ENCODE results near the gene CORO2A.

Gene CORO2A

DNA sequence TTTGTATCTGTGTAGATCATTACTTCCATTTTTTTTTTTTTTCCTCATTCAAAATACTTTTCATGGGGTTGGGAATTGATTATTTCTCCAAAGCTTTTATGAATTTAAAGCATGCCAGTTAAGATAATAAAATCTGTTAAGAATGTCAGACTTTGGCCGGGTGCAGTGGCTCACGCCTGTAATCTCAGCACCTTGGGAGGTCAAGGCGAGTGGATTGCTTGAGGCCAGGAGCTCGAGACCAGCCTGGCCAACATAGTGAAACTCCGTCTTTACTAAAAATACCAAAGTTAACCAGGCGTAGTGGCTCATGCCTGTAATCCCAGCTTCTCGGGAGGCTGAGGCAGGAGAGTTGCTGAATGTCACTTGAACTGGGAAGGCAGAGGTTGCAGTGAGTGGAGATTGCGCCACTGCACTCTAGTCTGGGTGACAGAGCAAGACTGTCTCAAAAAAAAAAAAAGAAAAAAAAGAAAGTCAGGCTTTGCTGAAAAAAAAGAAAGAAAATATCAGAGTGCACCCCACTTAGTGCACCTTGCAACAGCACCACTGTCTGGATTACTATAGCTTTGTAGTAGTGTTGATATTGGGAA, 44.6 kb upstream of the CORO2A start:
- H4K20me1 ChIP-seq (ENCODE audit: insufficient read depth, low read length) = no peaks in the 10 kb centered on the region
- no peak for DNase-seq
- no peak for ATAC-seq (ENCODE audit: insufficient read depth, low read depth)
- no peaks in the 10 kb centered on the region for H3K36me3 ChIP-seq (ENCODE audit: insufficient read depth, low read length)
- no peak overlapping the region for H3K9ac ChIP-seq (ENCODE audit: low read depth, low read length)
- no peaks in the 10 kb centered on the region for H3K4me1 ChIP-seq (ENCODE audit: insufficient read depth, low read length)
- no peaks in the 10 kb centered on the region for H3K79me2 ChIP-seq (ENCODE audit: insufficient read depth, low read length)
- H3K4me3 ChIP-seq (ENCODE audit: low read depth in 1 of 2, low read length in 2 of 2) = no peak overlapping the region
- no peaks in the 10 kb centered on the region for H3K9me3 ChIP-seq (ENCODE audit: insufficient read depth, low read length, severe bottlenecking)
- H3K4me2 ChIP-seq (ENCODE audit: insufficient read depth, low read length) = no peak overlapping the region
- H2AFZ ChIP-seq (ENCODE audit: low read depth, low read length) = no peak overlapping the region
- no peaks in the 10 kb centered on the region for H3K27me3 ChIP-seq (ENCODE audit: insufficient read depth, low read length, poor library complexity)
- H3K27ac ChIP-seq (ENCODE audit: low read length) = no peak overlapping the region
- TF ChIP-seq EZH2 (IDR thresholded peaks at IDR 0.05; ENCODE audit: borderline replicate concordance, low read depth, low read length, severe bottlenecking) = no peak
- TF ChIP-seq, protein P1, sequence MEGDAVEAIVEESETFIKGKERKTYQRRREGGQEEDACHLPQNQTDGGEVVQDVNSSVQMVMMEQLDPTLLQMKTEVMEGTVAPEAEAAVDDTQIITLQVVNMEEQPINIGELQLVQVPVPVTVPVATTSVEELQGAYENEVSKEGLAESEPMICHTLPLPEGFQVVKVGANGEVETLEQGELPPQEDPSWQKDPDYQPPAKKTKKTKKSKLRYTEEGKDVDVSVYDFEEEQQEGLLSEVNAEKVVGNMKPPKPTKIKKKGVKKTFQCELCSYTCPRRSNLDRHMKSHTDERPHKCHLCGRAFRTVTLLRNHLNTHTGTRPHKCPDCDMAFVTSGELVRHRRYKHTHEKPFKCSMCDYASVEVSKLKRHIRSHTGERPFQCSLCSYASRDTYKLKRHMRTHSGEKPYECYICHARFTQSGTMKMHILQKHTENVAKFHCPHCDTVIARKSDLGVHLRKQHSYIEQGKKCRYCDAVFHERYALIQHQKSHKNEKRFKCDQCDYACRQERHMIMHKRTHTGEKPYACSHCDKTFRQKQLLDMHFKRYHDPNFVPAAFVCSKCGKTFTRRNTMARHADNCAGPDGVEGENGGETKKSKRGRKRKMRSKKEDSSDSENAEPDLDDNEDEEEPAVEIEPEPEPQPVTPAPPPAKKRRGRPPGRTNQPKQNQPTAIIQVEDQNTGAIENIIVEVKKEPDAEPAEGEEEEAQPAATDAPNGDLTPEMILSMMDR (IDR thresholded peaks at IDR 0.05; ENCODE audit: borderline replicate concordance, extremely low read depth, low read length, poor library complexity, severe bottlenecking) = no peak

- Histone ChIP-seq H3K79me2 (ENCODE audit: insufficient read depth, low read length) (no peaks in the 10 kb centered on the region), H4K20me1 (ENCODE audit: insufficient read depth, low read length) (no peaks in the 10 kb centered on the region), H3K9ac (ENCODE audit: low read depth, low read length) (no peak overlapping the region), H3K36me3 (ENCODE audit: insufficient read depth, low read length) (no peaks in the 10 kb centered on the region), H3K4me3 (ENCODE audit: low read depth in 1 of 2, low read length in 2 of 2) (no peak overlapping the region), H3K27me3 (ENCODE audit: insufficient read depth, low read length, poor library complexity) (no peaks in the 10 kb centered on the region), H3K27ac (ENCODE audit: low read length) (no peak overlapping the region), H2AFZ (ENCODE audit: low read depth, low read length) (no peak overlapping the region), H3K9me3 (ENCODE audit: insufficient read depth, low read length, severe bottlenecking) (no peaks in the 10 kb centered on the region), H3K4me1 (ENCODE audit: insufficient read depth, low read length) (no peaks in the 10 kb centered on the region), H3K4me2 (ENCODE audit: insufficient read depth, low read length) (no peak overlapping the region)
- ATAC-seq (ENCODE audit: insufficient read depth, low read depth) (no peak), DNase-seq (no peak)
- no peak for TF ChIP-seq EZH2 (IDR thresholded peaks at IDR 0.05; ENCODE audit: borderline replicate concordance, low read depth, low read length, severe bottlenecking)
Observed at GRCh38 chr9:98235126-98235525, 42.7 kb upstream of the CORO2A start.

- DNase-seq (no peak), ATAC-seq (ENCODE audit: insufficient read depth, low read depth) (no peak)
- no peak overlapping the region for H3K9ac ChIP-seq (ENCODE audit: low read depth, low read length)
- no peak overlapping the region for H2AFZ ChIP-seq (ENCODE audit: low read depth, low read length)
- no peaks in the 10 kb centered on the region for H3K9me3 ChIP-seq (ENCODE audit: insufficient read depth, low read length, severe bottlenecking)
- H3K4me2 ChIP-seq (ENCODE audit: insufficient read depth, low read length) = no peak overlapping the region
- no peaks in the 10 kb centered on the region for H4K20me1 ChIP-seq (ENCODE audit: insufficient read depth, low read length)
- H3K79me2 ChIP-seq (ENCODE audit: insufficient read depth, low read length) = no peaks in the 10 kb centered on the region
- no peaks in the 10 kb centered on the region for H3K36me3 ChIP-seq (ENCODE audit: insufficient read depth, low read length)
- no peaks in the 10 kb centered on the region for H3K4me1 ChIP-seq (ENCODE audit: insufficient read depth, low read length)
- H3K27me3 ChIP-seq (ENCODE audit: insufficient read depth, low read length, poor library complexity) = no peaks in the 10 kb centered on the region
- H3K4me3 ChIP-seq (ENCODE audit: low read depth in 1 of 2, low read length in 2 of 2) = no peak overlapping the region
- H3K27ac ChIP-seq (ENCODE audit: low read length) = no peak overlapping the region
- TF ChIP-seq EZH2 (IDR thresholded peaks at IDR 0.05; ENCODE audit: borderline replicate concordance, low read depth, low read length, severe bottlenecking) = no peak
- TF ChIP-seq, protein P1 (IDR thresholded peaks at IDR 0.05; ENCODE audit: borderline replicate concordance, extremely low read depth, low read length, poor library complexity, severe bottlenecking) = peak; percentile 36
Observed at GRCh38 chr9:98234245-98234825, 41.9 kb upstream of the CORO2A start.

DNA sequence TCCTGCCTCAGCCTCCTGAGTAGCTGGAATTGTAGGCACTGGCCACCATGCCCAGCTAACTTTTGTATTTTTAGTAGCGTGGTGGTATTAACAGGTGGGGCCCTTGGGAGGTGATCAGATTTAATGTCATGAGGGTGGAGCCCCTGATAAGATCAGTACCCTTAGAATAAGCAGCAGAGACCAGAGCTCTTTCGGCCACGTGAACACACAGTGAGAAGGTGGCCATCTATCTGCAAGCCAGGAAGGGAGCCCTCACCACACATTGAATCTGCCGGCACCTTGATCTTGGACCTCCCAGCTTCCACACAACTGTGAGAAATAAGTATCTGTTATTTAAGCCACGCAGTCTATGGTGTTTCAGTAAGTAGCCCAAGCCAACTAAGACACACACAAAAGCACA, 40.5 kb upstream of the CORO2A start:
- H3K9me3 ChIP-seq (ENCODE audit: insufficient read depth, low read length, severe bottlenecking) = no peaks in the 10 kb centered on the region
- H3K36me3 ChIP-seq (ENCODE audit: insufficient read depth, low read length) = no peaks in the 10 kb centered on the region
- no peak overlapping the region for H3K9ac ChIP-seq (ENCODE audit: low read depth, low read length)
- no peaks in the 10 kb centered on the region for H3K4me1 ChIP-seq (ENCODE audit: insufficient read depth, low read length)
- no peak overlapping the region for H3K27ac ChIP-seq (ENCODE audit: low read length)
- H4K20me1 ChIP-seq (ENCODE audit: insufficient read depth, low read length) = no peaks in the 10 kb centered on the region; the same call in 1 of the 2 replicates
- H3K27me3 ChIP-seq (ENCODE audit: insufficient read depth, low read length, poor library complexity) = no peaks in the 10 kb centered on the region
- no peak for TF ChIP-seq EZH2 (IDR thresholded peaks at IDR 0.05; ENCODE audit: borderline replicate concordance, low read depth, low read length, severe bottlenecking)
- TF ChIP-seq, protein P1 (IDR thresholded peaks at IDR 0.05; ENCODE audit: borderline replicate concordance, extremely low read depth, low read length, poor library complexity, severe bottlenecking) = no peak
- H3K4me2 ChIP-seq (ENCODE audit: insufficient read depth, low read length) = no peak overlapping the region
- H2AFZ ChIP-seq (ENCODE audit: low read depth, low read length) = no peak overlapping the region
- no peak for ATAC-seq (ENCODE audit: insufficient read depth, low read depth)
- no peak for DNase-seq
- no peak overlapping the region for H3K4me3 ChIP-seq (ENCODE audit: low read depth in 1 of 2, low read length in 2 of 2)
- no peaks in the 10 kb centered on the region for H3K79me2 ChIP-seq (ENCODE audit: insufficient read depth, low read length)
